ENCODE data around the gene SLC8A1.

Gene SLC8A1

GRCh38 chr2:40457837-40458236 is 5.9 kb upstream of the SLC8A1 start:
- no peak for DNase-seq

GRCh38 chr2:40457366-40457765 is 5.5 kb upstream of the SLC8A1 start:
- no peak for DNase-seq

GRCh38 chr2:40456926-40457325 is 5.0 kb upstream of the SLC8A1 start:
- DNase-seq = no peak

GRCh38 chr2:40455661-40456060 is 3.8 kb upstream of the SLC8A1 start:
- DNase-seq = no peak

GRCh38 chr2:40454321-40454720 is 2.4 kb upstream of the SLC8A1 start:
- DNase-seq = no peak

GRCh38 chr2:40452786-40453185 is 896 bp upstream of the SLC8A1 start:
- DNase-seq = no peak

- DNase-seq = no peak
Observed at GRCh38 chr2:40450796-40451430, 977 bp downstream of the SLC8A1 start.

GRCh38 chr2:40450066-40450795 is 1.7 kb downstream of the SLC8A1 start:
- DNase-seq = no peak

GRCh38 chr2:40448476-40449079 is 3.3 kb downstream of the SLC8A1 start:
- DNase-seq = no peak

GRCh38 chr2:40445467-40445866 is 6.4 kb downstream of the SLC8A1 start:
- no peak for DNase-seq

GRCh38 chr2:40440835-40441234 is 11.1 kb downstream of the SLC8A1 start:
- no peak for DNase-seq

- no peak for DNase-seq
Observed at GRCh38 chr2:40439473-40439872, 12.4 kb downstream of the SLC8A1 start.

GRCh38 chr2:40436093-40436475 is 15.8 kb downstream of the SLC8A1 start:
- no peak for DNase-seq

- DNase-seq = no peak
Observed at GRCh38 chr2:40435426-40436092, 16.3 kb downstream of the SLC8A1 start.

GRCh38 chr2:40434731-40435271 is 17.1 kb downstream of the SLC8A1 start:
- no peak for DNase-seq

- DNase-seq = no peak
Observed at GRCh38 chr2:40433736-40434135, 18.2 kb downstream of the SLC8A1 start.

- DNase-seq = no peak
Observed at GRCh38 chr2:40432921-40433483, 18.9 kb downstream of the SLC8A1 start.

- no peak for DNase-seq
Observed at GRCh38 chr2:40431600-40431955, 20.3 kb downstream of the SLC8A1 start.

- DNase-seq = no peak
Observed at GRCh38 chr2:40430776-40431599, 20.9 kb downstream of the SLC8A1 start.

GRCh38 chr2:40428439-40428838 is 23.5 kb downstream of the SLC8A1 start:
- DNase-seq = no peak

- no peak for DNase-seq
Observed at GRCh38 chr2:40421631-40422297, 30.1 kb downstream of the SLC8A1 start.

GRCh38 chr2:40420478-40420877 is 31.4 kb downstream of the SLC8A1 start:
- no peak for DNase-seq

Measured in stimulated activated CD4-positive, alpha-beta T cell treated with anti-CD3 and anti-CD28 coated beads, Interleukin-2, amount 100 ng/mL, for 24 hours (primary cell).